Parathyroid adenoma (tissue), 2 donors: Measurements from ENCODE around the gene CYP24A1.
A peak's percentile ranks its signal among the peaks of the same experiment; 100 is the strongest.

Source experiments
- H2AFZ ChIP-seq: fragments of 300-600 bp; sonication (generic); one replicate; pipeline ENCODE4 v1.7.0; 2017; ENCODE audit warnings: antibody characterized with exemption, mild to moderate bottlenecking
- H3K27ac ChIP-seq: fragments of 300-600 bp; sonication (generic); one replicate; pipeline ENCODE4 v1.7.0; 2017
- H3K27me3 ChIP-seq: fragments of 300-600 bp; sonication (generic); one replicate; pipeline ENCODE4 v1.7.0; 2017; ENCODE audit warnings: low read length; ENCODE audit not compliant: control insufficient read depth, insufficient read depth
- H3K36me3 ChIP-seq: fragments of 300-600 bp; sonication (generic); one replicate; pipeline ENCODE4 v1.7.0; 2017; ENCODE audit warnings: low read length; ENCODE audit not compliant: control insufficient read depth, insufficient read depth
- H3K4me1 ChIP-seq: fragments of 300-600 bp; sonication (generic); one replicate; pipeline ENCODE4 v1.7.0; 2017; ENCODE audit warnings: control low read depth
- H3K4me2 ChIP-seq: fragments of 300-600 bp; sonication (generic); one replicate; pipeline ENCODE4 v1.7.0; 2017; ENCODE audit warnings: low read length
- H3K4me3 ChIP-seq: fragments of 300-600 bp; sonication (generic); one replicate; pipeline ENCODE4 v1.7.0; 2017; ENCODE audit warnings: low read depth, low read length
- H3K79me2 ChIP-seq: fragments of 300-600 bp; sonication (generic); one replicate; pipeline ENCODE4 v1.7.0; 2017; ENCODE audit warnings: control low read depth
- H3K9ac ChIP-seq: fragments of 300-600 bp; sonication (generic); one replicate; pipeline ENCODE4 v1.7.0; 2017; ENCODE audit warnings: mild to moderate bottlenecking
- H3K9me3 ChIP-seq: fragments of 300-600 bp; sonication (generic); one replicate; pipeline ENCODE4 v1.7.0; 2017; ENCODE audit warnings: low read length; ENCODE audit not compliant: control insufficient read depth
- TF ChIP-seq, protein P1 (sequence below): fragments of 300-600 bp; sonication (generic); IDR thresholded peaks from one replicate; pipeline ENCODE4 v1.7.0; 2017; ENCODE audit warnings: antibody characterized with exemption, mild to moderate bottlenecking
- donor health status: primary hyperparathyroidism.

The CYP24A1 gene

DNA sequence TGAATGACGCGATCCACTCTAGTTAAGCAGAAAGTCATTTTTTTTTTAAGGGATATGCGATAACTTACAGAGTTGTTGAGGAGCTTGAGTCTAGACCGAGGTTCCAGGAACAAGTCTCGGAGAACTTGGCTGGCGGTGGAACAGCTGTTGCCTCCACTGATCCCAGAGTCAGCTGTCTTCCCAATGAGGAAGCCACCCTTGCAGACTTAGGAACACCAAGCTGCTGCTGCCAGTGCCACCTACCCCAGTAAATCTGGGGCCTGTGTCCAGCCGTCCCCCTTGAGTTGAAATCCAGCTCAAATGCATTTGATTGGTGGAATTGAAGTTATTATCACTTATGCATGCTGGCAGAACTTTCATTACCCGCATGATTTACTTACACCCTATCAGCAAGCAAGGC lies 40.8 kb upstream of the CYP24A1 start:
- Histone ChIP-seq H3K4me2 (no peak overlapping the region), H3K4me3 (no peak overlapping the region), H3K9me3 (no peaks in the 10 kb centered on the region), H3K27me3 (no peaks in the 10 kb centered on the region), H2AFZ (no peak overlapping the region), H3K36me3 (no peaks in the 10 kb centered on the region), H3K27ac (no peak overlapping the region), H3K79me2 (peaks cover 22% of the 10 kb centered on the region), H3K4me1 (peaks cover 9% of the 10 kb centered on the region), H3K9ac (no peak overlapping the region)
- TF ChIP-seq, protein P1, sequence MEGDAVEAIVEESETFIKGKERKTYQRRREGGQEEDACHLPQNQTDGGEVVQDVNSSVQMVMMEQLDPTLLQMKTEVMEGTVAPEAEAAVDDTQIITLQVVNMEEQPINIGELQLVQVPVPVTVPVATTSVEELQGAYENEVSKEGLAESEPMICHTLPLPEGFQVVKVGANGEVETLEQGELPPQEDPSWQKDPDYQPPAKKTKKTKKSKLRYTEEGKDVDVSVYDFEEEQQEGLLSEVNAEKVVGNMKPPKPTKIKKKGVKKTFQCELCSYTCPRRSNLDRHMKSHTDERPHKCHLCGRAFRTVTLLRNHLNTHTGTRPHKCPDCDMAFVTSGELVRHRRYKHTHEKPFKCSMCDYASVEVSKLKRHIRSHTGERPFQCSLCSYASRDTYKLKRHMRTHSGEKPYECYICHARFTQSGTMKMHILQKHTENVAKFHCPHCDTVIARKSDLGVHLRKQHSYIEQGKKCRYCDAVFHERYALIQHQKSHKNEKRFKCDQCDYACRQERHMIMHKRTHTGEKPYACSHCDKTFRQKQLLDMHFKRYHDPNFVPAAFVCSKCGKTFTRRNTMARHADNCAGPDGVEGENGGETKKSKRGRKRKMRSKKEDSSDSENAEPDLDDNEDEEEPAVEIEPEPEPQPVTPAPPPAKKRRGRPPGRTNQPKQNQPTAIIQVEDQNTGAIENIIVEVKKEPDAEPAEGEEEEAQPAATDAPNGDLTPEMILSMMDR: no peak

DNA sequence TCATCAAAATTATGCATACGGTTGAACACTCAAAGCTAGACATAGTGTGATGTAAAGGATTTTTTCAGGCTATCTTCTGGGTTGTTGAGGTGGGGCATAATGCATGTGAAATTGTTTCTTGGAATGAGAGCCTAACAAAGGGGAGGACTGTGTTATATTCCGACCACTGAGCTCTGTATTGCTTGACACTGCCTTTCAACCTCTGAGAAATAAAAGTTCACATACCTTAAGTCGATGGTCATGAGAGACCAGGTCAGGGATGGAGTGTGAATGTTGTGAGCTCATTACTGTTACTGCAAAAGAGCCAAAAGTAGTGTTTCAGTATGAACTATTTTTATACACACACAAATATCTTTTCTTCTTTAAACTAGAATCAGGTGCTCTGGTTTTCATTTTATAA lies 39.1 kb upstream of the CYP24A1 start:
- Histone ChIP-seq H2AFZ (no peak overlapping the region), H3K4me2 (no peak overlapping the region), H3K27me3 (no peaks in the 10 kb centered on the region), H3K4me1 (peaks cover 16% of the 10 kb centered on the region), H3K9me3 (no peaks in the 10 kb centered on the region), H3K36me3 (no peaks in the 10 kb centered on the region), H3K4me3 (no peak overlapping the region), H3K27ac (no peak overlapping the region), H3K9ac (no peak overlapping the region), H3K79me2 (peaks cover 38% of the 10 kb centered on the region)
- TF ChIP-seq, protein P1: no peak

DNA sequence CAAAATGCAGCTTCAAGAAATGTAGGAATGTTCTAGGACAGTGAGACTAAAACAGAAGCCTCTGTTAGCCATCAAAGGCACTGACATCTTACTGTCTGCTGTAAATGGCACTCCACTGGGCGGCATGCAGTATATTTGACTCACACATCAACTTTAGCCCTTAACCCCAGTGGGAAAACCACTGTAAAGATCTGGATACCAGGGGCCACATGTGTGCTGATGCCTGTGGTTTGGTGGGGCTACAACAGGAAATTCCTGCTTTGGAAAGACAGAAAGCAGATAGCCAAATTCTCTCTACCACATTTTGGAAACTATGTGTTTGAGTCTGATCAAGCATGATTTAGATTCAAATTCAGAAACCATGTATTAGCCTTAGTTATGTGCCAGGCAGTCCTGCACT lies 38.4 kb upstream of the CYP24A1 start:
- Histone ChIP-seq H2AFZ (no peak overlapping the region), H3K9ac (no peak overlapping the region), H3K79me2 (peaks cover 38% of the 10 kb centered on the region), H3K4me2 (no peak overlapping the region), H3K36me3 (no peaks in the 10 kb centered on the region), H3K27me3 (no peaks in the 10 kb centered on the region), H3K4me1 (peaks cover 16% of the 10 kb centered on the region), H3K4me3 (no peak overlapping the region), H3K9me3 (no peaks in the 10 kb centered on the region), H3K27ac (no peak overlapping the region)
- TF ChIP-seq, protein P1: no peak

DNA sequence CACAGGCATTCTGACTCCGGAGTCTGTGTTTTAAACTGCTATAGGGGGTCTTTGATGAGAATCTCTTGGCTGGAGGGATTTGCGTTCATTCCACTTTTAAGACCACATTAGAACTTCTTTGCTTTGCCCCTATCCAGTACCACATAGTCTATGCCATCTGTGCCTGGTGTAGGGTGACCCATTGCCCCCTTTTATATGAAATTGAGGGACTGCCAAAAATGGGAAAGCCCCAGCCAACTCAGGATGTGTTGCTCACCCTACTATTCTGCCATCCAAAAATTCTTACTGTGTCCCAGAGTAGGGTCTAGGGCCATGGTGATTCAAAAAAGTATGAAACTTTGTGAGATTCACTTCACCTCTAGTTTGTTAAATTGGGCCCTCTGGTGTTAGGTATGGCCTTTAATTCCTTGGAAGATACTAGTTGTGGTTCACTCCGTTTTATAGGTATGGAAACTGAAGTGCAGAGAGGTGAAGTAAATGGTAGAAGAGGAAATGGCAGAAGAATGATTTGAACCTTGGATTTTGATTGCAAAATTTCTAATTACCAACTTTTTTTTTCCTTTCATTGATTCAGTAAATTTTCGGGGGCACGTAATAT lies 35.5 kb upstream of the CYP24A1 start:
- TF ChIP-seq, protein P1: no peak
- H3K79me2 ChIP-seq: peaks cover 38% of the 10 kb centered on the region
- peak overlapping the region; percentile 96 for H2AFZ ChIP-seq
- no peaks in the 10 kb centered on the region for H3K9me3 ChIP-seq
- no peak overlapping the region for H3K27ac ChIP-seq
- H3K4me3 ChIP-seq: peak overlapping the region; percentile 82
- H3K27me3 ChIP-seq: no peaks in the 10 kb centered on the region
- peaks cover 8% of the 10 kb centered on the region for H3K4me1 ChIP-seq
- peak overlapping the region; percentile 86 for H3K4me2 ChIP-seq
- H3K36me3 ChIP-seq: no peaks in the 10 kb centered on the region
- H3K9ac ChIP-seq: no peak overlapping the region

DNA sequence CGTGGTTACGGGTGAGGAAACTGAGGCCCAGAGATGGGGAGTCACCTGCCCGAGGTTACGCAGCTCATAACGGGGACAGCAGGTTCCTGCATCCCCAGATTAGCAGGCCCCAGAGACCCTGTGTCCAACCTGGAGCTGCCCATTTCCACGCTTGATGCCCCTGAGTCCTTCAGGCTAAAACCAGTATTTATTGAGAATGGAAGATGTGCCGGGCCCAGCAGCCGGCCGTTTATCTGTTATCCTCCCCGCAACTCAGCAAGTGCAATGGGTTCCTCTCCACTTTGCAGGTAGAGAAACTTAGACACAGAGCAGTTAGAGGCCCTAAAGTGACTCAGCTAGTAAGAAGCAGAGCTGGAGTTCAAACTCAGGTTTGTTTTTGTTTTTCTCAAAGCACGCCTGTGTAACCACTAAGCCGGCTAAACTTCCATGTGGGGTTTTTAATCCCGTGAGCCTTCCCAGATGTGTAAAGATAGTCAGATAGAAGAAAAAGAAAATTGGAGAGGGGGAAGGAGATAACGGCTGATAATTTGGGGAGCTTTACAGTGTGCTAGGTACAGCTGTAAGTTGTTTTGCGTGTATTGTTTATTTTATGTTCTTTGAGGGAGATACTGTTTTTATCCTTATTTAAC lies 34.9 kb upstream of the CYP24A1 start:
- H3K4me1 ChIP-seq: peaks cover 8% of the 10 kb centered on the region
- H3K9ac ChIP-seq: peak overlapping the region; percentile 87
- no peaks in the 10 kb centered on the region for H3K9me3 ChIP-seq
- peak overlapping the region; percentile 96 for H2AFZ ChIP-seq
- peaks cover 38% of the 10 kb centered on the region for H3K79me2 ChIP-seq
- H3K36me3 ChIP-seq: no peaks in the 10 kb centered on the region
- peak overlapping the region; percentile 86 for H3K4me2 ChIP-seq
- peak overlapping the region; percentile 82 for H3K4me3 ChIP-seq
- H3K27me3 ChIP-seq: no peaks in the 10 kb centered on the region
- TF ChIP-seq, protein P1: no peak
- peak overlapping the region; percentile 98 for H3K27ac ChIP-seq
